D721Med (cell line): ENCODE measurements around the gene GBE1.

Experiments used
- DNase-seq: peaks from one replicate; pipeline ENCODE4 v3.0.0; 2011; ENCODE audit warnings: low spot score; ENCODE audit not compliant: insufficient read length
- FAIRE-seq: peaks from 2 replicates; lab custom pipeline; 2011; peaks lifted over from hg19 to GRCh38; lab: Jason Lieb, UNC
- TF ChIP-seq, protein P1 (sequence below): IDR thresholded peaks from 2 replicates; pipeline ENCODE4 v1.5.1; 2012; ENCODE audit warnings: mild to moderate bottlenecking, control low read depth; ENCODE audit not compliant: insufficient read depth; ENCODE audit errors: missing control alignments

Gene GBE1

DNA sequence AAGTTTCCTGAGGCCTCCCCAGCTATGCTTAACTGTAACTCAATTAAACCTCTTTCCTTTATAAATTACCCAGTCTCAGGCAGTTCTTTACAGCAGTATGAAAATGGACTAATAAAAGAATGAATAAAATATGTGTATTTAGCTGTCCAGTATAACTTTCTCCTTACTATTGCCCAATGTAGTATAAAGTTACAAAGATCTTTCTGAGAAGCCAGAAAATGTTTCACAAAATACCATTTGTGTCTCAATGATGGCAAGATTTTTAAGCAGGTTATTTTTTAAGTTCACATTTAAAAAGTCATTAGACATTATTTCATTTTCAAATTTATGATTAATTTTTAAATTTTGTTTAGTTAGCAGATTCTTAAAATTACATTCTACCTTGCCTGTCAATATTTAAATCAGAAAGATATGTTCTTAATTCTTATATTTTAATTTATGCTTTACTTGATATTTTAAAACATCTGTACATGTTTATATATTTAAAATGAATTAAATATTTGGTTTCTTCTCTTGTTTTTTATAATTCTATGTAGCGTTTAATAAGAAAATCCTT lies 189.2 kb downstream of the GBE1 start:
- no peak for FAIRE-seq
- no peak for DNase-seq
- TF ChIP-seq, protein P1, sequence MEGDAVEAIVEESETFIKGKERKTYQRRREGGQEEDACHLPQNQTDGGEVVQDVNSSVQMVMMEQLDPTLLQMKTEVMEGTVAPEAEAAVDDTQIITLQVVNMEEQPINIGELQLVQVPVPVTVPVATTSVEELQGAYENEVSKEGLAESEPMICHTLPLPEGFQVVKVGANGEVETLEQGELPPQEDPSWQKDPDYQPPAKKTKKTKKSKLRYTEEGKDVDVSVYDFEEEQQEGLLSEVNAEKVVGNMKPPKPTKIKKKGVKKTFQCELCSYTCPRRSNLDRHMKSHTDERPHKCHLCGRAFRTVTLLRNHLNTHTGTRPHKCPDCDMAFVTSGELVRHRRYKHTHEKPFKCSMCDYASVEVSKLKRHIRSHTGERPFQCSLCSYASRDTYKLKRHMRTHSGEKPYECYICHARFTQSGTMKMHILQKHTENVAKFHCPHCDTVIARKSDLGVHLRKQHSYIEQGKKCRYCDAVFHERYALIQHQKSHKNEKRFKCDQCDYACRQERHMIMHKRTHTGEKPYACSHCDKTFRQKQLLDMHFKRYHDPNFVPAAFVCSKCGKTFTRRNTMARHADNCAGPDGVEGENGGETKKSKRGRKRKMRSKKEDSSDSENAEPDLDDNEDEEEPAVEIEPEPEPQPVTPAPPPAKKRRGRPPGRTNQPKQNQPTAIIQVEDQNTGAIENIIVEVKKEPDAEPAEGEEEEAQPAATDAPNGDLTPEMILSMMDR: no peak

DNA sequence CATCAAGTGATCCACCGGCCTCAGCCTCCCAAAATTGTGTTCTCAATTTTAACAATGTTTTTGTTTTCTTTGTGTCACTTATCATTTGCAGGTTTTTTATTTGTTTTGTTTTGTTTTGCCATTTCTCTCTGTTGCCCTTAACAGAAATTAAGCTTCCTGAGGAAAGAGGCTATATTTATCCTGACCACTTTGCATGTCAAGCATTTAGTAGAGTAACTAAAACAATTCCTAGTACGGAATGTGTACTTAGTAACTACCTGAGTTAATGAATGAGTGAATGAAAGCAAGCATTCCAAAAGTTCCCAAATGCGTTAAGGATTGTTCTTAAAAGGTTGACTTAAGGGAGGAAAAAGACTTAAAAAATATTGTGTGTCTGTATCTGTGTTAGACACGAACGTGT lies 193.1 kb downstream of the GBE1 start:
- FAIRE-seq (no peak), DNase-seq (no peak)
- TF ChIP-seq, protein P1: no peak

DNA sequence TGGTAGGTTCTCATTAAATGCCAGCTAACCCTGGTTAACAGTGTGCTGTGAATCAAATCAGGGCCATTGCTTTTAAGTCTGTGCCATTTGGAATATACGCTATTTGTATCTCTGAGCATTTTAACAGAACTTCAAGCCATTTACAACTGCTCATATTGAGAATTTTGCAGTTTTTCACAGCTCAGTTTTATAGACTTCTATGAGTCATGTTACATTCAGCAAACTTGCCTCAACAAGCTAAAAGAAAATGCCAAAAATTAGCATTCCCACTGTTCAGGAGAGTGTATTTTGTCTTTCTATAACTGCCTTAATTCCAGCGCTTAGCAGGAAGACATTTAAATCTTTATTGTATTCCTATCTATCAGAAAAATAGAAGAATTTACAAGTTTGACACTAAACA lies 196.4 kb downstream of the GBE1 start:
- no peak for FAIRE-seq
- TF ChIP-seq, protein P1: no peak
- no peak for DNase-seq

DNA sequence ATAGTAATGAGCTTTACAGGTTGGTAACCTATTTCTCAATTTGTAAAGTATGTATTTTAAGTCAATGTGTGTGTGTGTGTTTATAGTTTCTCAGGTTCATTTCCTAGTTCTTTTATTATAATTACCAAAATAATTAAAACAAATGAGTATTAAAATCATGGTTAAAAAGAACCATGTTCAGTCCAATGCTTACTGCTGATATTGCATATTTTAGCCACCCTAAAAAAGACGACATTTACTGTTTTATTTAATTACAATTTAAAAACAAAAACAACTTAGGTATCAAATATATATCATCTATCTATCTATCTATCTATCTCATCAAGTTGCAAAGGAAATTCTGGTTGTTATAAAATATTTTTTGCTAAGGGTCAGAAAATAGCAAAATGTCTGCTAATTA lies 203.3 kb downstream of the GBE1 start:
- FAIRE-seq: no peak
- TF ChIP-seq, protein P1: no peak

DNA sequence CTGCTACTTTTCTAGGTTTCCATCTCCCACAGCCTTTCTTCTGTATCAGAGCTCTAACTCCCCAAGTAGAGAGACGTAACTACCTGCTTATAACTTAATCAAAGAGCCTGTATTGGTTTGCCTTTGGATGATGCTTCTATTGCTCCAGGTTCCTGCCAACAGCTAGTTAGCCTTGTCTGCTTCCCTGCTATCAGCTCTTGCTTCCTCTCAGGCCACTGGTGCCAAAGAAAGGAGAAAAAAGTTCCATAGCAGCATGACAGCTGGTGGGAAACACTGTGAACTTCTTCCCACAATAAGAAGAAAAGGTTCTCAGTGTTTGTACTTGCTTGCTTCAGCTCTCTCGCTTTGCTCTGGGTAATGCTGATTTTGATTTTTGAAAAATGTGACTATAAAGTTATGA lies 206.6 kb downstream of the GBE1 start:
- DNase-seq (no peak), FAIRE-seq (no peak)
- TF ChIP-seq, protein P1: no peak

More for the DNA sequence above, 203.3 kb downstream of the GBE1 start:
- no peak for DNase-seq

DNA sequence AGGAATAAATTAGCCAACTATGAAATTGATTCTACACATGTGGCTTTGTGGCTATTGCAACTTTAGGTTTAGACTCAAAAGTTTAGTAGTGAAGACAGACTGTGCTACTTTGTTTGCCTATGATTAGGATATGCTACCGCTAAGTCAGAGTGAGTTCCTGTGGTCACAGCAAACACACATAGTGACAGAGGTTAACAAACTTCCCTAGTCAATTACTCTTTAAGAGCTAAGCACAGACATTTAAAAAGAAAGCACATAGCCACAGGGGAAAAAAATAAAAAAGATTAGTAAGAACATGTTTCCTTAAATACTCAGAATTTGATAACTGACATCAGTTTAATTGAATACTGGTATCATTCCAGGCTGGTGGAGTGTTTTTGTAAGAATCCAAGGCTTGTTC lies 207.1 kb downstream of the GBE1 start:
- DNase-seq: no peak

DNA sequence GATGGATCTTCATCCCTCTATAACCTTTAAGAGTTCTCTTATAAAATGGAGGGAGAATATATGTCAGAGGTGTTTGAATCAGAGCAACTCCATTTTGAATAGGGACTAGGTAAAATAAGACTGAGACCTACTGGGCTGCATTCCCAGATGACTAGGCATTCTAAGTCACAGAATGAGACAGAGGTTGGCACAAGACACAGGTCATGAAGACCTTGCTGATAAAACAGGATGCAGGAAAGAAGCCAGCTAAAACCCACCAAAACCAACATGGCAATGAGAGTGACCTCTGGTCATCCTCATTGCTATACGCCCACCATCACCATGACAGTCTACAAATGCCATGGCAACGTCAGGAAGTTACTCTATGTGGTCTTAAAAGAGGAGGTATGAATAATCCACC lies 211.0 kb downstream of the GBE1 start:
- no peak for FAIRE-seq
- no peak for DNase-seq
- TF ChIP-seq, protein P1: no peak

More for the DNA sequence above, 207.1 kb downstream of the GBE1 start:
- FAIRE-seq: no peak
- TF ChIP-seq, protein P1: no peak
